GM19467 (cell line): ENCODE results near the gene PUSL1.
A peak's percentile ranks its signal among the peaks of the same experiment; 100 is the strongest.

Source experiments
- ATAC-seq: cut with Tn5 transposase; IDR thresholded peaks from one replicate; pipeline ENCODE4 v1.9.1; 2021; ENCODE audit warnings: mild to moderate bottlenecking, moderate library complexity; ENCODE audit not compliant: unreplicated experiment

Gene PUSL1, protein sequence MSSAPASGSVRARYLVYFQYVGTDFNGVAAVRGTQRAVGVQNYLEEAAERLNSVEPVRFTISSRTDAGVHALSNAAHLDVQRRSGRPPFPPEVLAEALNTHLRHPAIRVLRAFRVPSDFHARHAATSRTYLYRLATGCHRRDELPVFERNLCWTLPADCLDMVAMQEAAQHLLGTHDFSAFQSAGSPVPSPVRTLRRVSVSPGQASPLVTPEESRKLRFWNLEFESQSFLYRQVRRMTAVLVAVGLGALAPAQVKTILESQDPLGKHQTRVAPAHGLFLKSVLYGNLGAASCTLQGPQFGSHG

DNA sequence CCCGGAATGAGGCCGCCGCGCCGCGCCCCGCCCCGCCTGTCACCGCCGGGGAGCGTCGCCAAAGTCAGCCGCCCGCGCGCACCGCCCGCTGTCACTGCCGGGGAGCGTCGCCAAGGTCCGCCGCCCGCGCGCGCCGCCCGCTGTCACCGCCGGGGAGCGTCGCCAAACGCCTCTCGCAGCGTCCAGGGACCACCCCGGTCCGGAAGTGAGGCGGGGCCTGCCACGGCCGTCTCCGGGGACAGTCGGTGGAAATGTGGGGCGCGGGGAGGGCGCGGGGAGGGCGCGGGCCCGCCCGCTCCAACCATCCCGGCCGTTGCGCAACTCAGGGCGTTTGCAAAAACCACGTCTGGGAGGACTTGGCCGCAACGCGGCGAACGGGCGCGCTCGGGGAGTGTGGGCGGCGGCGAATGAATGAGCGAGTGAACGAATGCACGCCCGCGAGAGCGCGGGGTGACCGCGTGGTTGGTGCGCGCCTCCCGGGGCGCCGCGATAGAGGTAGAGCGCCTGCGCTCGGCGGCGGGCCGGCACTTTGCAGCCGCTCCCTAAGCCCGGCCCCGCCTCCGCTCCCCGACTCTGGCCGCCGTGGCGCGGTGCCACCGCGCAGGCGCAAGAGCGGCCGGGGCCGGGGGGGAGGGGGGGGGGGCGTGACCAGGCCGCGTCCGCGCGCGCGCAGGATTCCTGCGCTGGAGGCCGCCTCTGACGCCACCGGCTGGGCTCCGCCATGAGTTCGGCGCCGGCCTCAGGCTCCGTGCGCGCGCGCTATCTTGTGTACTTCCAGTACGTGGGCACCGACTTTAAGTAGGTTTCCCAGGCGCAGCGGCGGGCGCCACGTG, at the start of gene PUSL1, which contains the start of gene ACAP3:
Gene PUSL1, plus strand, starts transcription at position 675 of the 833 bp plus-strand sequence. Its CDS starts 47 bp downstream, at position 722.
Gene ACAP3, minus strand, starts transcription at position 8 of the 833 bp plus-strand sequence. CDS start 115 bp downstream, outside the sequence.
- ATAC-seq = peak; percentile 53

DNA sequence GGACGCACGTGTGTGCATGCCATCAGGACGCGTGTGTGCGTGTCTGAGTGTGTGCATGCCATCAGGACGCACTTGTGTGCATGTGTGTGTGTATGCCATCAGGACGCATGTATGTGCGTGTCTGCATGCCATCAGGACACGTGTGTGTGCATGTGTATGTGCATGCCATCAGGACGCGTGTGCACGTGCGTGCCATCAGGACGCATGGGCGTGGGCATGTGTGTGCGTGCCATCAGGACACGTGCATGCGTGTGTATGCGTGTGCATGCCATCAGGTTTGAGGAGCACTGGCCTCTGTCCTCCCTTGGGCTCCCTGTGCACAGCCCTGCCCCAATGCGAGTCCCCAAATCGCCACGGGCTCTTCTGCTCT, 49.3 kb upstream of the PUSL1 start:
- ATAC-seq = no peak

DNA sequence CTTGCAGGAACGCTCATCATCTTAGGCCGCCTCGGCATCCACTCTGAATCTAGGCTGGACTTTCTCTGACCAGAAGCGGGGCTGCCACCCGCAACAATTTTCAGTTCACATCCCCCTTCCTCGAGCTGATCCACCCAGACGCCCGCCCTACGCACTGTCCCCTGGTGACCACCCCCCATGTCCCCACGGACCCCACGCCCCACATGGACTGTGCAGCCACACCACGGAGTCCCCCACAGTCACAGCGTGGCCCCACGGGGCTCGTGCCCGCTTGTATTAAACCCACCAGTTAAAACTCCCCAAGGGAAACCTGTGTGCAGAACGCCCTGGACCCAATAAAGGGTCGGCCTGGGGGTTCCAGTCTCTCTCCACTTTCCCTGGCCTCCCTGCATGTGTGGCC, 48.9 kb upstream of the PUSL1 start:
- ATAC-seq = no peak

DNA sequence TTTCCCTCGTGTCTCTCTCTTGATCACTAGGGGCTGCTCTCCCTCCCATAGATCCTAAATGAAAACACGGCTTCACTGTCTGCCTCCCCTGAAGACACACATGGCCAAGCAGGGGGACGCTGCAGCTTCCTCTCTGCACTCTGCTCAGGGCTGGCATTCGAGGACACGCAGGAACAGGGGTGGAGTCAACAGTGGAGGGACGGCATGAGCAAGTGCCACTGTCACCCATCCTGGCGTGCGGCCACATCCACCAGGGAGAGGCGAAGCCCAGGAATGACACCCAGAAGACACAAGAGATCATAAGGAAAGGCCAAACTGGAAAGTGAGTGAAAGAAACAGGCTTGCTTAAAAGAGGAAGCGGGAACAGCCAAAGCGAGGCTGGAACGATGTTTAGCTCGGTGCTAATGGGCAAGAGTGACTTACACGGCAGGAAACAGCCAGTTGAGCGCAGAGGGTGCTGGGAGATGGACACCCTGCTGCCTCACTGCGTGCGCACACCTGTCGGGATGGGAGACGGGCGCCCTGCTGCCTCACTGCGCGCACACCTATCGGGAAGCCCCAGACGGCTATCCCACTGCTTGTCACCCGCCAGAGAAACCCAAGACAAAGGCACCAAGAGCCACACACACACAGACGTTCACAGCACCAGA, 48.3 kb upstream of the PUSL1 start:
- ATAC-seq = no peak

DNA sequence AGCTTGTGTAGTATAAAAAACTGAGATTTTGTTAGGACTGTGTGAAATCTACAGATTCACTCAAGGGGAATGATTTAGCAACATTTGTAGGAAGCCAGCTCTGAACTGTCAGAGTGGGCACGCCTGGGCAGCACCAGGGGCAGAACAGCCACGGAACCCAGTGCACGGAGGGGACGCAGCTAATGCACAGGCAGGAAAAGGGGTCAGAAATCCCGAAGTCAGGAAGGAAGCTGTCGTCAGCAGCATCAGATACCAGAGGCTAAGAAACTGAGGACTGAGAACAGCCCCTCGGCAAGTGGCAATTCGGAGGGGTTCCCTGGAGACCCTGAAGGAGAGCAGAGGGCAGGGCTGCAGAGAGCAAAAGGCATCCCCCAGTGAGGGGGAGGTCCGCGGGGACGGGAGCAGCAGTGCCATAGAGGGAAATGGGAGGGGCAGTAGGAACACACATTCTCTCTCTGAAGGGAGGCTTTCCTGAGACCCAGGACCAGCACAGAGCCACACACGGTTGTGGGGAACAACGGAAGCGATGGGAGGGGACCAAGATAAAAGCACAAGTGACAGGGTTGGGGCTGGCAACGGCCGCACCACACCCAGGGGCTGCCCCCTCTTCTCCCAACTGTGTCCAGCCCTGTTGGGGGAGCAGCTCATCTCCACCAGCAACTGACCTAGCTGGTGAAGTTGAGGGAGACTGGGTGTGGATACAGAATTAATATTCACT, 47.4 kb upstream of the PUSL1 start:
- ATAC-seq = no peak

DNA sequence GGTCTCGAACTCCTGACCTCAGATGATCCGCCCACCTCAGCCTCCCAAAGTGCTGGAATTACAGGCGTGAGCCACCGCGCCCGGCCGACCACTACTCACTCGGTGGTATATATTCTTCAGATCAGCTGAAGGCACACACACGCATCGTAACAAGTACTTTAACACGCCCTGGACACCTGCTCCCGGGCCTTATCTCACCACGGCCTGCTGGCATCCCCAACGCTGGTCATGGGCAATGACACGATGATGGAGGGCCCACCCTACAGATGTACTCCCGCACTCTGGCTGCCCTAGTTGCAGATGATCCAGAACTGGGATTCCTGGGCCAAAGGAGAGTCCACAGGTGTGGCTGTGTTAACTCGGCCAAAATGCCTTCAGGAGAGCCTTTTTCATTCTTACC, 46.3 kb upstream of the PUSL1 start:
- no peak for ATAC-seq

DNA sequence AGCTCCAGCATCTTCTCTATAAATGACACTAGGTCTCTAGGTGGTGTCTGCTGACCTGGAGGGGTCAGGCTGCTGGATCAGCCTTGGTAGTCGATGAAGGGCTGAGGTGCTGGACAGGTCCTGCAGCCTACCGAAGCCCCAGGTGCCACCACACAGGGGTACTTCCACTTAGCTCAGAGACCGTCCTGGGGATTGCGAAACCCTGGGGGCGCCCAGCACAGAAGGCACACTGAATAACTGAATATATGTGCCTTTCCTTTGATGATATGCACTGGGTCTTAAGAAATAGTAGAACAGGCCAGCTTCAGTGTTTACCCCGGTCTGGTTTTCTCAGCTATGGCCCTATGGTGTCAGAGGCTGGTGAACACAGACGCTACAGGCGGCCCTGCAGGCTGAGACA, 45.6 kb upstream of the PUSL1 start:
- no peak for ATAC-seq

- ATAC-seq = no peak
These were observed 44.4 kb upstream of the PUSL1 start for GRCh38 chr1:1264026-1264425.

- ATAC-seq = no peak
These were observed 43.5 kb upstream of the PUSL1 start for GRCh38 chr1:1264868-1265272.

GRCh38 chr1:1267488-1268283, 40.7 kb upstream of the PUSL1 start:
- no peak for ATAC-seq

- ATAC-seq = no peak
These were observed 40.1 kb upstream of the PUSL1 start for GRCh38 chr1:1268284-1268682.

DNA sequence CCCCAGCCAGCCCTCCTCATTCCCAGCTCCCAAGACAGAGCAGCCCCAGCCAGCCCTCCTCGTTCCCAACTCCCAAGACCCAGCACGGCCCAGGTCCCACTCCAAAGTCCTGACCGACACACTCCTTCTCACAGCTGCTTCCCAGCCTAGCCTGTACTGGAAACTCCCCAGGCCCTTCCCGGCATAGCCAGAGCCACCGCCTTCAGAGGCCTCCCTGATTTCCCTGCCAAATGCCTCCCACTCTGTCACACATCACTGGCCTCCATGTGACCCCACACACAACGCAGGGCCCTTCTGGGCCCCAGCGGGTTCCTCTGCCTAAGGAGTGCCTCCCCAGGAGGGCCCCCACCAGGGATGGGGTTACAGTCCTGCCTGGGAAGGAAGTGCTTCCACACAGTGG, 37.6 kb upstream of the PUSL1 start:
- ATAC-seq = no peak

DNA sequence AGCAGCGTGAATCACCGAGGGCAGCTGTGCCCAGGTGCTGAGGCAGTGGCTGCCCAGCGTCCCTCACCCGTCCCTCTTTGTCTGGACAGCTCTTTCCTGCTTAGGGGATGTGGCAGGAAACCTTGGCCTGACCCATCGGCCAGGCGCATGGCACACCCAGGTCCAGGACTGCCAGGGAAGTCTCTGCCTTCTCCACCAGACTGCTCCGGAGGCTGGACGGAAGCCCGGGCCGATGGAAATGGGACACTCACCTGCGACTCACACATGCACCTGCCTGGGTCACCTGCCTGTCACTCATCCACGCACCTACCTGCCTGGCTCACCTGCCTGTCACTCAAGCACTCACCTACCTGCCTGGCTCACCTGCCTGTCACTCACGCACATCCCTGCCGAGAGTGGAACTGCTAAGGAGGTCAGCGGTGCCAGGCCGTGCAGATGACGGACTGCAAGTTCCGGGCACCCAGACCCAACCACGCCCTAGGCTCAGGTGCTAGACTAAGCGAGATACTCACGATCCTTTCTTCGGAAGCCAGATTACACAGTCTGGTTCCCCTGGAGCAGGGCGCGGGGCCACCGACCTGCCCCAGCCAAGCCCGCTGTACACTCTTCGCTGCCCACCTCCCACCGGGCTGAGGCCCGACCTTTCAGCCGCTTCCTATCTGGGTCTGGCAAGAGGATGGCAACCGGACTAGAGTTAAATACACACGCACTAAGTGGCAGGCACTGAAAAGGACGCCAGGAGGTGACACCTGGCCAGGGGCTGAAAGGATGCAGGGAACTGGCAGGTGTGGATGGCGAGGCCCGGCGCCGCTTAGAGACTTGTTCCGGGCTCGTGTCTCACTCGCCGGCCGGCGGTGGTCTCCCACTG, 35.8 kb upstream of the PUSL1 start:
- no peak for ATAC-seq

- ATAC-seq = no peak
These were observed 35.2 kb upstream of the PUSL1 start for GRCh38 chr1:1273209-1273511.

GRCh38 chr1:1273512-1274298, 34.7 kb upstream of the PUSL1 start, which contains the start of gene UBE2J2:
Gene UBE2J2 (minus strand): TSS chr1:1273854. CDS start chr1:1267992, 5,862 bp downstream.
- peak; percentile 76 for ATAC-seq

- peak; percentile 8 for ATAC-seq
These were observed 34.0 kb upstream of the PUSL1 start for GRCh38 chr1:1274299-1274930.

- no peak for ATAC-seq
These were observed 33.4 kb upstream of the PUSL1 start for GRCh38 chr1:1274931-1275431.

- no peak for ATAC-seq
These were observed 32.6 kb upstream of the PUSL1 start for GRCh38 chr1:1275836-1276235.
